ENCODE data around the gene PDZK1IP1.

PDZK1IP1 gene, protein sequence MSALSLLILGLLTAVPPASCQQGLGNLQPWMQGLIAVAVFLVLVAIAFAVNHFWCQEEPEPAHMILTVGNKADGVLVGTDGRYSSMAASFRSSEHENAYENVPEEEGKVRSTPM

GRCh38 chr1:47189844-47190508, at the start of gene PDZK1IP1:
TSS of gene PDZK1IP1 (minus strand) at chr1:47190036. CDS start at chr1:47189932, 104 bp downstream.
- no peak for DNase-seq (ENCODE audit: low read depth)

DNA sequence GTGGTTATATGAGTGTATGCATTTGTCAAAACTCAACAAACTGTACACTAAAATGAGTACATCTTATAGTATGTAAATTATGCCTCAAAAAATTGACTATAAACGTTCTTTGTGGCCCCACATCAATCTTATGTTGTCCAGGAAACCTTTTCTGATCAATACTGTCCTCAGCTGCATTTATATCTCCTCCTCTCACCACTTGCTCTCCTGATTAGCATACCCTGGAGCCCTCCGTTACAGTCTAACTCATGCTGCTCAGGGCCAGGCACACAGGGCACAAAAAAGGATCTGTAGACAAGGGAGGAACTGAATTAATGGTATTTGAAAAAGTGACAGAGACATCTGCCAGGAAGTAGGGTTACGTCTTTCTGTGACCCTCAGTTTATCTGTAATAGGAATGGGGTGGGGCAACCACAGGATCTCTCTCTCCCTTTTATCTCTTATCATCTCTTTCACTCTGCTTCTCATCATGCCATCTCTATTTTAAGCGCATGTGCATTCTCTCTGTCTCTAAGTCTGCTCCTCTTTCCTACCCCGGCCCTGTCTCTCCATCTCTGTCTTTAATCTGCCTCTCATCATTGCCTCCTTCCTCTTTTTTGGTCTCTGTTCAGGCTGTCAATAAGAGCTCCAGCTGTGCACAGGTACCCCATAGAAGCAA, 49.2 kb upstream of the PDZK1IP1 start:
- no peak for DNase-seq (ENCODE audit: low read depth)

DNA sequence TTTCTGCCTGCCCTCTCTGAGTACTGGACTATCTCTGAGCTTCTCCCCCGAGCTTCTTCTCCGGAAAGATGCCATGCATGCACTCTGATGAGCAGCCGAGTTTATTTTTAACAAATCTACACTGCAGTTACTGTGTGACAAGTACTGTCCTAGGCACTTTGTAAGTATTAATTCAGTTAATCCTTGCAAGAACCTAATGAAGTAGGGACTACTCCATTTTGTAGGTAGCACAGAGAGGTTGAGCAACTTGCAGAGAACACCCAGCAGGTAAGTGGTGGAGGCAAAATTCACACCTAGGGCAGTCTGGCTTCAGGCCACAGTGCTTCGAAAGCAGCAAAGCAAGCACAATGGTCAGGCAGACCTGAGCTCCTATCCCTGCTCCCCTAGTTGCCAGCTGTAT, 46.0 kb upstream of the PDZK1IP1 start:
- DNase-seq (ENCODE audit: low read depth) = no peak

GRCh38 chr1:47235241-47235681, 45.4 kb upstream of the PDZK1IP1 start:
- no peak for DNase-seq (ENCODE audit: low read depth)

GRCh38 chr1:47233186-47233585, 43.4 kb upstream of the PDZK1IP1 start:
- DNase-seq (ENCODE audit: low read depth) = no peak

GRCh38 chr1:47232187-47232874, 42.5 kb upstream of the PDZK1IP1 start, which contains the start of gene TAL1:
TSS of gene TAL1 (minus strand) at chr1:47232225. CDS start at chr1:47225888, 6,337 bp downstream.
- DNase-seq (ENCODE audit: low read depth) = no peak

GRCh38 chr1:47231301-47232186, 41.7 kb upstream of the PDZK1IP1 start:
- no peak for DNase-seq (ENCODE audit: low read depth)

DNA sequence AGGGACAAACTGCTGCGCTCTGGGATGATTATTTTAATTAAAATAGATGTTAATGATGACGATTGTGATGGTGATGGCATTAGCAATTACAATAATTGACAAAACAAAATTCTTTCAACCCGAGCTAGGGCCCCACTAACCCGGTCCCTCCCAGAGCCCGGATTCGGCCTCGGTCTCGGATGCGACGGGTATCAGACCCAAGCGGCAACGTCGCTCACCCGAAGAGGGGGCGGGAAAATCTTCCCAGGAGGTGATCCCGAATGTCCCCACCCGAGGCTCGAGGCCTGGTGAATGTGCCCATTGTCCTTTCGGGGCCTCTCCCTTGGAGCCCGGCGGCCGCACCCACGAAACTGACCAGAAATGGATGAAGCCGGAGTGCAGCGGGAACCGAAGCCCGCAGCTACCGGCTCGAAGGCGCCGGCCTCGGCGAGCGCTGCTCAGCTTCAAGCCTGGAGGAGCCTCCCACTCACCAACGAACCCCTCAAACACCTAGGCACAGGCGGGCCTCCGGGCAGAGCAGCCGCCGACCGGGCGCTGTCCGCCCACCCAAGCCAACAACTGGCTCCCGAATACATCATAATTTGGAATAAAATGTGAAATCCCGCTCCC, 41.0 kb upstream of the PDZK1IP1 start:
- no peak for DNase-seq (ENCODE audit: low read depth)

DNA sequence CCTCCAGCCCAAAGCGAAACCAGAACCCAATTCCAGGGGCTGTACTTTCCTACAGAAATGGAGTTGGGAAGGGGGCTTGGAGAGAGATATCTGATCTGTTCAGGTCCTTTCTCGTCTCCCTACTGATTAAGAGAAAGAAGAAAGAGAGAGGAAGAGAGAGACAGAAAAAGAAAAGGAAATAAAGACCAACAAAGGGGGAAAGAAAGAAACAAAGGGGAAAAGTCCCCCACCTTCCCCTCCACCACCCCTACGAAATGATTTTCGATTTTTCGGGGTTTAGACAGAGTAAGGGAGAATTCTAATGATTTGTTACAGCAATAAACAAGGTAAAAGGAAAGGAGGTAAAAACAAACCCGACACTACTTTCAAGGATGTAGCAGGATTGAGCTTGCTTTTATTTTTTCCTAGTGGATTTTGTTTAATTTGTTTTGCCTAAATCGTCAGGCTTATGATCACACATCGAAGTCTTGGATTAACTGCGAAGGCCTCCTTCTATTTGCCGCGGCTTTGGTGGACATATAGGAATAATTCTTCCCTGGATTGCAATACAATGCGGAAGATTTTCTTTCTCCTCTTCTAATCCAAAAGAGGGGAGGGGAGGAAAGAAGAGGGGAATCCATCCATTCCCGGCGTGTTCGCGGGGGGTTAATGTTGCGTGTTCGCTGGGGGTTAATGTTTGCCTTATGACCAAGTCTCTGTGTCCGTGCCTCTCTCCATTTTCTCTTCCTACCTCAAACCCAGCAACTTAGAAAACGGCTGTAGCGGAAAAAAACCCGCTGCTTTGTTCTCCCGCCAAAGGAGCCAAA, 40.3 kb upstream of the PDZK1IP1 start:
- DNase-seq (ENCODE audit: low read depth) = no peak

DNA sequence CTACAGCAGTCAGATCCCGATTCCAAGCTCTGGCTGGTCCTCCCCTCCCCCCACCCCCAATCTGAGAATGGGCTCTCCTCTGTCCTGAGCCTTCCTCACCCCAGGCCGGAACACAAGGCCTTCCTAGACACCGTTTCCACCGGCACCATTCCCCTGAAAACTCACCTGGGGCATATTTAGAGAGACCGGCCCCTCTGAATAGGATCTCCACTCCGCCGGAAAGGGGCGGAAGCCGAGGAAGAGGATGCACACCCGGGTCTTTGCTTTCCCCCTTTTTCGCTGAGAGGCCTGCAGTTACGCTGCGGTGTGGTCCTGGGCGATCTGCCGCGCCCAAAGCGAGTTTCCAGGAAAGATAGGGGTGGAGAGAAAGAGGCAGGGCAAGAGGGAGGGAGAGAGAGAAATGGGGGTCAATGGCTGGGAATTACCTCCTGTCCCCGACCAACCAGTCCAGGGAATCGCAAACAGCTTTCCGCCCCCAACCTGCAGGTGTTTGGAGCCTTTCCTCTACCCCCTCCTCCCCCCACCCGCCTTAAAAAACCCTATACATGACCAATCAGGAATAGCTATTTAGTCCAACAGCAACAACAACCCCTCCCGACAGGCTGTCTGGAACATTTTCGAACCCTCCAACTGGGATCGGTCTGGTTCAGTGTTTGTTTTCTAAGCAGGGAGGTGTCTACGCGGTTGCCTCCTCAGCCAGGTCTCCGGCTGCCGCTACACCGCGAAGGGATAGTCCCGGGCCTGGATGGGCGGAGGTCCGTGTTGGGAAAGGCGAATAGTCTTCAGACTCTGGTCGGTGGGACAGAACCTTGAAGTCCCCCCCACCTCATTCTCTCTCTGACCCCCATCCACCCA, 39.4 kb upstream of the PDZK1IP1 start:
- DNase-seq (ENCODE audit: low read depth) = no peak

GRCh38 chr1:47228644-47229030, 38.8 kb upstream of the PDZK1IP1 start:
- DNase-seq (ENCODE audit: low read depth) = no peak

DNA sequence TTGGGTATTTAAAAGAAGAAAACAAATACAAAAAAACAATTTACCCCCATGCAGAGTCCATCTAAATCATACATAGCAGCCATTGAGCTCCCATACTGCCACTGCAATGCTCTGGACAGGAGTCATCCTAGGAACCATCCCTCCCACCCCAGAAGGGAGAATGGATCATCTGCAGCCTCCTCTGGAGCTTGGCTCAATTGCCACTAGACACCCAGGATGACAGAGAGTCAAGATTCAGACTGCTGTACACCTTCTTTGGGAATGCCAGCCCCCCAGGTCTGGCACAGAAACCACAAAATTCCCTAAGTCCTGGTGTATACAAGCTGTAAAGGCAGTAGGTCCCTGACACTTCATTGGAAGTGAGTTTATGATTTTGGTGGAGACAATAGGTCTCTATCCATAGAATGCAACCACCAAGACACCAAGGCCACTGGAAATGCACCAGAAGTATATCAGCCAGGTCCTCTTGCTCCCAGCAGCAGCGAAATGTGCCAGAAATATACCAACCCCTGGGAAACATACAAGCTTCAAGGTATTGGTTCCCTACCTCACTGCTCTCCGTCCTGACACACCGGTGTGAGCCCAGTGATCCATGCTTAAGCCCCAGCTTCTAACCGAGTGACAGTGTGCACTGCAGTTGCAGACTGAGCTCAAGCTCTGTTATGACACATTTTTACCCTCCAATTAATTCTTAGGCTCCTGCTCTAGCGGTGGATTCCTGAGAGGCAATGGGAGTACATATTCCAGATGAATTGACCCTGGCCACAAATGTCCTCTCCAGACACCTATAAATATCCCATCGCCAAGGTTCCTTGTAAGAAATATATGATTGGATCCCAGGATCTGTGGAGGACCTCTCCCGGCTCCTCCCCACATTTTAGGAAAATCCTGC, 37.8 kb upstream of the PDZK1IP1 start:
- DNase-seq (ENCODE audit: low read depth) = no peak

GRCh38 chr1:47226839-47227215, 37.0 kb upstream of the PDZK1IP1 start:
- DNase-seq (ENCODE audit: low read depth) = no peak

GRCh38 chr1:47226121-47226838, 36.4 kb upstream of the PDZK1IP1 start:
- DNase-seq (ENCODE audit: low read depth) = no peak

- DNase-seq (ENCODE audit: low read depth) = no peak
Measured at GRCh38 chr1:47225430-47226100, 35.7 kb upstream of the PDZK1IP1 start.

DNA sequence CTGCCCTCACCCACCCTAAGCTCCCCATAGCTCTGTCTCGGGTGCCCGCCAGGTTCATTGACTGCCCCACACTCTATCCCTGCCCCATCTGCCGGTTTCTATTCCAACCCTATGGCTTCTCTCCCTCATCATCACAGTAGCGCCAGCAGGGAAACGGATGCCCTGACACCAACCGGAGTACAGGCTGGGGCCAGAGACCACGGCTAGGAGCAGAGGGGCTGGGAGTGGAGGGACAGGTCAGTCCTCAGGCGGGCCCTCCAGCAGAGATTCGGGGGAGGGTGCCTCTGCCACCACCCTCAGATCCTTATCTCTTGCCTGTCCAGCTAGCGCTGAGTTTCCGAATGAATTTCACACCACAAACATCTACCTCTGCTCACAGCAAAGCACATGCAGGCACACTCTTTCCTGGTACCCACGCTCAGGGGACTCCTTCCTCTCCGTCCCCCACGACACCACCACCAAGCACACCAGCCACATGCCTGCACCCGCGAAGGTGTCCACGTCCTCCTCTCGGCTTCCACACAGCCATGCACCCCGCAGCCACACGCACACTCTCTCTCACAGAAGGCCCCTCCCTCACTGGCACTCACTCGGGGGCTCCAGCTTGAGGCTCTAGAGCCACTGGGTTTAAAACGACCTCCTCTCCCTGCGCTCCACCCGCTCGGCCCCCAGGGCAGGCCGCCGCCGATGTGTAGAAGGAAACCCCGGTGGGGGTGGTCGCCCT, 35.0 kb upstream of the PDZK1IP1 start:
- no peak for DNase-seq (ENCODE audit: low read depth)

Data from stimulated activated CD8-positive, alpha-beta memory T cell treated with anti-CD3 and anti-CD28 coated beads, Interleukin-15, amount 100 ng/mL, for 1 hour (primary cell).